GM21526 (cell line): Measurements from ENCODE around the gene C2orf42.
"Not testable (repeated sequence)": the region's sequence is repeated elsewhere in the genome, so short reads cannot be mapped to it uniquely, and the experiment has no call there.

Experiments used
- ATAC-seq: cut with Tn5 transposase; IDR thresholded peaks from one replicate; pipeline ENCODE4 v1.9.1; 2021; ENCODE audit warnings: moderate library complexity; ENCODE audit not compliant: unreplicated experiment, low FRiP score

C2orf42 gene

DNA sequence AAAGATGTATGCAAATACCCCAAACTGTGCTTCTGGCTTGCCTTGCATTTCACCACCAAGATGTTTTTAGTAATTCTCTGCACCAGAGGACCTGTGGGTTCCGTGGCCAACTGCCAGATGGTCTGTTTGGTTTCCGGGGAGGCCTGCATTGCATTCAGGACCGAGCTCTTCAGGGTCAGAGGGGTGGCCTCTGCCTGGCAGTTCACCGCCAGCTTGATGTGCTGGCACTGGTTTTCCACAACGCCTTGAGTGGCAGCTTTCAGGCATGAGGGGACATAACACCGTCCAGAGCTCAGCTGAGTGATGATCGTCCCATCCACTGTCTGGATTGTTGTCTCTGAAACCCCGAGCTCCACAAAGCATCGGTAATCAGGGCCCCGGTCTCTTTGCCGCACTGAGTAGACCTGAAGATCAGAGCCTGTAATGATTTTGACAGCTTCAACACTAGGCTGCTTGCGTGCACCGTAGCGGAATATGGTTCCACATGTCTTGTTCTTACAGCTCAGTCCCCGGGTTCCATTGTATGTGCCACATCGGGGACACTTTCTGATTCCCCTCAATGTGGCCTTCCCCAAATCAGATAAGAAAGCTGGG is 9.4 kb downstream of the C2orf42 start:
- ATAC-seq, result peak; percentile 57

DNA sequence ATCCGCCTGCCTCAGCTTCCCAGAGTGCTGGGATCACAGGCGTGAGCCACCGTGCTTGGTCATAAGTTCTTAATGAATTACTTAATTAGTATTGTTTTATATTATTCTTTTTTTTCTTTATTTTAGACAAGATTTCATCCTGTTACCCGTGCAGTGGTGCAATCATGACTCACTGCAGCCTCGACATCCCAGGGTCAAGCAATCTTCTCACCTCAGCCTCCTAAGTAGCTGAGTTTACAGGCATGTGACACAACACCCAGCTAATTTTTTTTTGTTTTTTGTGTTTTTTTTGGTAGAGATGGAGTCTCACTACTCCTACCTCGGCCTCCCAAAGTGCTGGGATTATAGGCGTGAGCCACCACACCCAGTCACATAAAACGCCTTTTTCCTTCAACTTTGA is 17.3 kb downstream of the C2orf42 start:
- no peak for ATAC-seq

DNA sequence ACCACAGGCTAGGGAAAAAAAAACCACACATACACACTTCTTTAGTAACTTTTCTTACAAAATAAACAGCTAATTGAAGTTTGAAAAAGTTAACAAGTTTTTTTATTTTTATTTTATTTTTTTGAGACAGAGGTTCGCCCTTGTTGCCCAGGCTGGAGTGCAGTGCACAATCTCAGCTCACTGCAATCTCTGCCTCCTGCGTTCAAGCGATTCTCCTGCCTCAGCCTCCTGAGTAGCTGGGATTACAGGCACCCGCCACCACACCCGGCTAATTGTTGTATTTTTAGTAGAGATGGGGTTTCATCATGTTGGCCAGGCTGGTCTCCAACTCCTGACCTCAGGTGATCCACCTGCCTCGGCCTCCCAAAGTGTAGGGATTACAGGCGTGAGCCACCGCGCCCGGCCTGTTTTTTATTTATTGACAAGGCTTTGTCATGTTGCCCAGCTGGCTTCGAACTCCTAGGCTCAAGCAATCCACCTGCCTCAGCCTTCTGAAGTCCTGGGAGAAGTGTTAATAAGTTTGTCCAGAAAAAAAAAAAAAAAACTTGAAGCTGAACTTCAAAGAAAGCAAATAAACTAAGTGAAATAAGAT is 21.1 kb downstream of the C2orf42 start:
- ATAC-seq, result not testable (repeated sequence)

DNA sequence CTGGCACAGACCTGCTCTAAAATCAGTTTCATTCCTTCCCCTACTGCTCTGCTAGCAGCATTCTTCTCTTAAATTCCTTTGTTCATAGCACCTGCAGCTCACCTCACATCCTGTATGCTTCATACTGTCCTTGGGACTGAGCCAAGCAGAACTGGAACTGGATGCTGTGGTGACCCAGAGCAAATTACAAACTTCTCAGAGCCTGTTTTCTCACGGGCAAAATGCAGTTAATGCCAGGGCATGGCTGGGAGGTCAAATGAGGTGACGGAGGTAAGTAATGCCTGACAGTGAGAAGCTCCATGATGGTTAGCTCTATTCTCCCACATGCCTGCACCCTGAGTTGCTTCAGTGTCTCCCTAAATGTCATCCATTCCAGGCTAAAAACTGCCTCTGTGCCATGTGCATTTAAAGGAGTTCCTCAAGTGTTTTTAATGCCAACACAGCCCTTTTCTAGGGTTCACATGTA is 29.7 kb downstream of the C2orf42 start:
- no peak for ATAC-seq

DNA sequence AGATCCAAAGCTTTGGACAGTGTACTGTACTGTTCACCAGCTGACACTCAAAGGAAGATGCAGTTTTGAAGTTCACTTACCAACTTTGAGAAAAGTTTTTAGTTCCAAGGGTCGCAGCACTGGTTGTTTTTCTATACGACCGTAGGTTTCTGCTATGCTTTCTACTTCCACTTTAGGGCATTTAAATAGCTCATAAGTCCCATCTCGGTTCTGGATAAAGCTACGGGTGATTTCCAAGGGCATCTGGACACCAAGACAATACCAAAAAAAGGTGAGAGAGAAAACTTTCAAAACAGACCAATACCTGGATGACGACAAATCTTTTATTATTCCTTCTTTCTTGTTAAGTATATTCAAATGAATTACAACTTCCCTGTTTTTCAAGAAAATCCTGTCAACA is 30.3 kb downstream of the C2orf42 start:
- no peak for ATAC-seq

DNA sequence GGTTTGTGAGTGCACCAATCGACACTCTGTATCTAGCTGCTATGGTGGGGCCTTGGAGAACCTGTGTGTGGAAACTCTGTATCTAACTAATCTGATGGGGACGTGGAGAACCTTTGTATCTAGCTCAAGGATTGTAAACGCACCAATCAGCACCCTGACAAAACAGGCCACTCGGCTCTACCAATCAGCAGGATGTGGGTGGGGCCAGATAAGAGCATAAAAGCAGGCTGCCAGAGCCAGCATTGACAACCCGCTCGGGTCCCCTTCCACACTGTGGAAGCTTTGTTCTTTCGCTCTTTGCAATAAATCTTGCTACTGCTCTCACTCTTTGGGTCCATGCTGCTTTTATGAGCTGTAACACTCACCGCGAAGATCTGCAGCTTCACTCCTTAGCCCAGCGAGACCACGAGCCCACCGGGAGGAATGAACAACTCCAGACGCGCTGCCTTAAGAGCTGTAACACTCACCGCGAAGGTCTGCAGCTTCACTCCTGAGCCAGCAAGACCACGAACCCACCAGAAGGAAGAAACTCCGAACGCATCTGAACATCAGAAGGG is 41.6 kb downstream of the C2orf42 start:
- ATAC-seq, result not testable (repeated sequence)

DNA sequence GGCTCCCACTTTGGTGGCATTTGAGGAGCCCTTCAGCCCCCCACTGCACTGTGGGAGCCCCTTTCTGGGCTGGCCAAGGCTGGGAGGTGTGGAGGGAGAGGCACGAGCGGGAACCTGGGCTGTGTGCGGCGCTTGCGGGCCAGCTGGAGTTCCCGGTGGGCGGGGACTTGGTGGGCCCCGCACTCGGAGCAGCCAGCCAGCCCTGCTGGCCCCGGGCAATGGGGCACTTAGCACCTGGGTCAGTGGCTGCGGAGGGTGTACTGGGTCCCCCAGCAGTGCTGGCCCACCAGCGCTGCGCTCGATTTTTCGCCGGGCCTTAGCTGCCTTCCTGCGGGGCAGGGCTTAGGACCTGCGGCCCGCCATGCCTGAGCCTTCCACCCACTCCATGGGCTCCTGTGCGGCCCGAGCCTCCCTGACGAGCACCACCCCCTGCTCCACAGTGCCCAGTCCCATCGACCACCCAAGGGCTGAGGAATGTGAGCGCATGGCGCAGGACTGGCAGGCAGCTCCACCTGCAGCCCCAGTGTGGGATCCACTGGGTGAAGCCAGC is 42.5 kb downstream of the C2orf42 start:
- not testable (repeated sequence) for ATAC-seq

DNA sequence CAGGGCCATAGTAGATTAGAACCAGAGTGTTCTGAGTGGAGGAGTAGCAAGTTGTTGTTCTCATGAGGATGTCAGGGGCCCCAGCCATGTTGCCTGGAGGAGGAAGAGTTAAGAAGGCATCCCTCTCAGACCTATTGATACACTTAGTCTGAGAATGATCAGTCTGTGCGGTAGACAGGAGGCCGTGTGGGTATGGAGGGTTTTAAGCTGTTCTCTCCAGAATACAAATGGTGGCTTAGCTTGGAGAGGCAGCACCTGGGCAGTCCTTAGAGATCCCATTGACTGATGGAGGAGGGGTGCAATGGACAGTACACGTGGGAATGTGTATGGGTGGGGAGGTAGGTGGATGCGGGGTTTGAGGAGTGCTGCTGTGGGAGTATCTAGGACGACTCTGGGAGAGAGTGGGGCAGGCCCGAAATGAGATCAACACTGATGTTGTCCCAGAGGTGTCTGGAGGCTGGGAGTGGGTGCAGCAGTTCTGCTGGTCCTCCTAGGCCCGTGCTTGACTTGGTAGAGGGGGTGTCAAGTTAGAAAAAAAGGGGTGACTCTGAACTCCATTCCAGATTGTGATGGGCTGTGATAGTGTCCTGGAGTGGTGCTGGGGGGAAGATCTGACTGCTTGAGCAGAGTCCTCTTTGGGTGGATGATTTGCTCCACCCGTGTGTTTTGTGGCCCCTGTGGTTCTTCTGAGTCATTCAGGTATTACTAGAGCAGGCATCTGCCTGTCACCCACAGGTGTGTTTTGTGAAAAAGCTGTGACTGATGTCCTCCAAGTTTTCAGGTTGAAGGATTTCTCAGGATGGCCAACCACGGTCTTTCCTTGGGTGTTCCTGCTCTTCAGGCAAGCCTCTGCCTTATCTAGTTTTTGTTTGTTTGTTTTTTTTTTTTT is 44.7 kb downstream of the C2orf42 start:
- ATAC-seq, result no peak

DNA sequence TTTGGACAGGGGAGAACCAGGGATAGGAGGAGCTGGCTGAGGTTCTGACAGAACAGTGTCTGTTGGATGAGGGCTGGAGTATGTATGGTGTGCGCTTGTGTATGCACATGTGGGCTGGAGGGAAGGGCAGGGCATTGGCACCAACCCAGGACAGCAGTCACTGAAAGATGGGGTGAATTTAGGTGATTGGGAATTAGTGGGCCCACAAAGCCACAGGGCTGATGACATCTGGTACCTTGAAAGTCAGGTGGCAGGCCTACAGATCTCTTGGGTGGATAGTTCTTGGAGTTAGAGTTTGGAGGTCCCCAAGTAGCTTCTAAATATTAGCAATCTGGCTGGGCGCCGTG is 45.7 kb downstream of the C2orf42 start:
- no peak for ATAC-seq

DNA sequence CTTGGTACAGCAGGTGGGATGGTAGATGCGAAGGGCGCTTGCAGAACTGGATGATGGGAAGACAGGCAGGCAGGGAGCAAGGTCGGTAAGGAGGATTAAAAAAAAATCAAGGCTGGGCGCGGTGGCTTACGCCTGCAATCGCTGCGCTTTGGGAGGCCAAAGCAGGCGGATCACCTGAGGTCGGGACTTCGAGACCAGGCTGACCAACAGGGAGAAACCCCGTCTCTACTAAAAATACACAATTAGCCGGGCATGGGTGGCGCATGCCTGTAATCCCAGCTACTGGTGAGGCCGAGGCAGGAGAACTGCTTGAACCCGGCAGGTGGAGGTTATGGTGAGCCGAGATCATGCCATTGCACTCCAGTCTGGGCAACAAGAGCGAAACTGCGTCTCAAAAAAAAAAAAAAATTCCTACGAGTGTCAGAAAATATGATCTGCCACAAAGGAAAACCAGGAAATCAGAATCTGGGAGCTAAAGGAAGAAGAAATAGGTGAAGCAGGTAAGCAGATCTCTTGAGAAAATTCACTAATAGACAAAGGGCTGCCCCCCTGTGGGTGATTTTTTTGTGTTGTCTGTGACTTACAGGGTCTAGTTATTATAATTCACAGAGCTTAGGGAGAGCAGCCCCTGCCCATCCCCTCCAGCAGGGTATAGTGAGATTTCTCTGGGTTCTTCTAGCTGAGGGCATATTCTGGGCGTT is 46.2 kb downstream of the C2orf42 start:
- no peak for ATAC-seq

DNA sequence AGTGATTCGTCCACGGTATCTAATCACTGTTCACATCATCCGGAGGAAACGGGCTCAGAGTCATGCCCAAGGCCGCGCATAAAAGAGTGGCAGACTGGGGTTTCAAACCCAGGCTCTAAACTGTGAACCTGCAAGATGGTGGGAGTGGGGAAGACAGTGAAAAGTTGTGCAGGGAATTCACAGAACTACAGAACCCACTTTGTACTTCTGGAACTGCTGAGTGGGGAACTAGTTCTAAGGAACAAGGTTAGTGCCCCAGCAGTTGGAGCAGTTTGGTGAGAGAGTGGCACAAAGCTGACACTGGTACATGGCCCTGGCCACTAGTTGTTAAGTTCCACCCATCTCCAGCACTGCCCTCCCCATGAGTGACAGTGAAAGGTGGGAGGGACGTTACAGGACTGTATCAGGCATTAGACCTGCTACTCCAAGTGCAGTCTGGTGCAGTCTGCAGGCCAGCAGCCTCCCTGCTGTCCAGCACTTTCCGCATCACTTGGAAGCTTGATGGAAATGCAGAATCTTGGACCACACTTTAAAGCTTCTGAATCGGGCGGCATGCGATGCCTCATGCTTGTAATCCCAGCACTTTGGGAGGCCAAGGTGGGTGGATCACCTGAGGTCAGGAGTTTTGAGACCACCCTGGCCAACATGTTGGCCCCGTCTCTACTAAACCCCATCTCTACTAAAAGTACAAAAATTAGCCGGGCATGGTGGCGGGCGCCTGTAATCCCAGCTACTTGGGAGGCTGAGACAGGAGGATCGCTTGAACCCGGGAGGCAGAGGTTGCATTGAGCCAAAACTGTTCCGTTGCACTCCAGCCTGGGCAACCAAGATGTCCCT is 47.3 kb downstream of the C2orf42 start:
- ATAC-seq, result no peak

DNA sequence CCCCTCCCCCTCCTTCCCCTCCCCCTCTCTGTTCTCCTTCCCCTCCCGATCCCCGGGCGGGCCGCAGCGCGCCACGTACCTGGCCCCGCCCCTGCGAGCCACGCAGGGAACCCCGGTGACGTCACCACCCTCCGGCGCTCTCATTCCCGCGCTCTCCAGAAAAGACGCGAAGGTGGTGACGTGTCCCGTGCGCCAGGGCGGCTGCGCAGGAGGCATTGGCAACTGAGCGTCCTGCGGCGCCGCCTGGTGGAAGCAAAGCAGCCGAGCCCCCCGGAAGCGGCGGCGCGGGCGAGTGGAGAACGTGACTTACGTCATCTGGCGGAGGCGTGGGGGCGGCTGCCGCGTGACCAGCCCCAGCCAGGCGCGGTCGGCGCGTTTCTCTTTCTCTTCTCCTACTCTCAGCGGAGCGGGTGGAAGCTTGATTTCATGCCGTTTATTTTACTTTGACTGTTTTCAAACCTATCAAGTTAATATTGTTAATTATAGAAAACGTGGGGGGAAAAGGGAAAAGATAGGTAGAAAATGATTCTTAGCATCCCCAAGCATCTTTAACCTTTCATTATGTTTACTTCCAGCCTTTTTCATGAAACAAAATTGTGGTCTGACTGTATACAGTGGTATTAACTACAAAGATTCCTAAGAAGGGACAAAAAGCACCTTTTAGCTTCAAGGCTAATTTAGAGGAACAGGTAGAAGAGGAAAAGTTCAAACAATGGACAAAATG is 48.1 kb downstream of the C2orf42 start:
- peak; percentile 68 for ATAC-seq

DNA sequence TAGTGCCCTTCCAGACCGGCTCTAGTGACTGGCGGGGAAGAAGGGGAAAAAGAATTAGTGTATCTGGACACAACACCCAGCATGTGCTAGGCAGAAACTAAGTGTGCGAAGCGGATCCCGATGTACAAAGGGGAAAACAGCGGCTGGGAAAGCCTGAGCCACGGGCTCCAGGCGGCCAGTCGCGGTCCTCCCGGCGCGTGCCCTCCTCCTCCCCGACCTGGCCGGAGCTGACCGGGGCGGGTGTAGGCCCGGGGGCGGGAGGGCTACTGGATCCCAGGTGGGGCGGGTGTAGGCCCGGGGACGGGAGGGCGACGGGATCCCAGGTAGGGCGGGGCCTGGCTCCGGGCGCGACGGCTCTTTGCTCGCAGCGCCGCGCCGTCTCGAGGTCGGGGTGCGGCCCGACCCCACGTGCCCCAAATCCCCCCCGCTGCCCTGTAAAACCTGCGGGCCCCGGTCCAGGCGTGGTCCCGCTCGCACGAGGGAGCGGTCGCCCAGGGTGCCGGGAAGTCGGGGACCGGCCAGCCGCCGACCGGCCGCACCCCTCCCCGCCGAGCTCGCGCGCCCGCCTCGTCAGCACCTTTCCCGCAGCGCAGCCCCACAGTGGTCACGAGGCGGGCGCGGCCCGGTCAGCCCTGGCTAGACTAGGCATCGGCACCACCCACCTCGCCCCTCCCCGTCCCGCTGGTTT is 48.8 kb downstream of the C2orf42 start:
- ATAC-seq, result peak; percentile 31

DNA sequence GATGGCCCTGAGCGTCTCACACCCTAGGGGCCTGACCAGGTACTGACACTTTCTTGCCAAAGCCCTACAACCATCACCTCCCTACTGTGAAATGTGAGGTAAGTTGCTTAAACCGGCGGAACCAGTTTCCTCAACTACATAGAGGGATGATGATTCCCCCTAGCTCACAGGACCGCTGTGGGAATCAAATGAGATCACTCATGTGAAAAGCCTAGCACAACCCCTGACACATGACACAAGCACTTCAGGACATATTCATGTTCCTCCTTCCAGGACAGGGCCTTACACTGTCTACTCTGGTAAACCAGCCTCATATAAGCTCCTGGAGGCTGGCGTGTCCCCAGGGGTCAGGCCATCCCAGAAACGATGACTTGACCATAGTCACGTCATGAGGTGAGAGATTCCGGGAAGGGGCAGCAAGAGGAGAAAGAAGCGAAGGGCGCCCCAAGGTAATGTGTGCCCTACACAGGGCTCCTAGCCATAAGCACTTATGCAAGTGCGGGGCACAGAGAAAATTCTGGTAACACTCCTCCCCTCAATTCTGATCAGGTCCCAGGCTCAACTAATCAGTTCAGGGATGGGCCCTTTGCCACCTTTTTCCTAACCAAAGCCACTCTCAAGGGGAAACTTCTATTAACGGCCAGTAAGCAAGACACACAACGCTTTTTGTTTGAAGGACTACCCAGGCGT is 49.5 kb downstream of the C2orf42 start:
- peak; percentile 41 for ATAC-seq

DNA sequence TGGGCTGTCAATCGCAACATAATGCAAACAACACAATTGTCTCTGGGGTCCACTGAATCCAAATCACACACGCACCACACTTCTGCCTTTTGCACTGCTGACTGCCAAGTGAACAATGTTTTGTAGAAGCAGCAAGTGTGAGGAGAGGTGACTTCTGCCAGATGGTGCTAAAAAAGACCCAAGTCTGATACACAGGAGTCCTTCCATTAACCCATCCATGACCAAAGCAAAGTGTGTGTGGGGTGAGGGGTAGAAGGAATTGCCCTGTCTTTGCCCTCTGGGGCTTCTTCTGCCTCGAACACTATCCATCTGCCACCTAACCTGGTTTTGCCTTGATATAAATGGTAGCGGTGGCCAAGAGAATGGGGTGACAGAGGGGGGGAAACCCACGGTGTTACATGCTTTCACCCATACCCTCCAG is 50.0 kb downstream of the C2orf42 start:
- ATAC-seq, result no peak

DNA sequence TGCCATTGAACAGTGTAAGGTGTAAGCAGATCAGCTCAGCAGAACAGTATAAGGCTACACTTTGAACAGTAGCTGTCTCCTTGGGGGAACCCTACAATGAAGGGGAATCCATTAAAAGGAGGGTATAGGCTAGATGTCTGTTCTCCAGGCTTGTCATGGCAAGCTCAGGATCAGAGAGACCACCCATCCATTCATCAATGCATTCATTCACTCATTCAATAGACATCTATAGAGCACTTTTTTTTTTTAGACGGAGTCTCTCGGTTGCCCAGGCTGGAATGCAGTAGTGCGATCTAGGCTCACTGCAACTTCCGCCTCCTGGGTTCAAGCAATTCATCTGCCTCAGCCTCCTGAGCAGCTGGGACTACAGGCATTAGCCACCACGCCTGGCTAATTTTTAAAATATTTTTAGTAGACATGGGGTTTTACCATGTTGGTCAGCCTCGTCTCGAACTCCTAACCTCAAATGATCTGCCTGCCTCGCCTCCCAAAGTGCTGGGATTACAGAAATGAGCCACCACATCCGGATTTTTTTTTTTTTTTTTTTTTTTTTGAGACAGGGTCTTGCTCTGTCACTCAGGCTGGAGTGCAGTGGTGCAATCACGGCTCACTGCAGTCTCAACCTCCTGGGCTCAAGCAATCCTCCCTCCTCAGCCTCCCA is 56.4 kb downstream of the C2orf42 start:
- ATAC-seq, result not testable (repeated sequence)
